MM.1S (cell line): ENCODE results near the gene SBSN.

Experiments
- DNase-seq: peaks from one replicate; pipeline ENCODE4 v3.0.0-alpha.2; 2015
- H2AFZ ChIP-seq: fragments of 300-600 bp; sonication (generic); 2 replicates; pipeline ENCODE4 v1.6.0; 2016; ENCODE audit warnings: antibody characterized with exemption, low read length
- H3F3A ChIP-seq: fragments of 300-600 bp; sonication (generic); 2 replicates; pipeline ENCODE4 v1.6.1; 2016; ENCODE audit warnings: mild to moderate bottlenecking, antibody characterized with exemption, low read length, moderate library complexity, mixed read lengths; ENCODE audit not compliant: insufficient read depth
- H3K27ac ChIP-seq: fragments of 300-600 bp; sonication (generic); 2 replicates; pipeline ENCODE4 v1.5.1; 2016; ENCODE audit warnings: mild to moderate bottlenecking, low read length
- H3K27me3 ChIP-seq: fragments of 300-600 bp; sonication (generic); replicated peaks from 2 replicates; pipeline ENCODE4 v1.6.0; 2016; ENCODE audit warnings: low read length; ENCODE audit not compliant: insufficient read depth
- H3K36me3 ChIP-seq: fragments of 300-600 bp; sonication (generic); replicated peaks from 2 replicates; pipeline ENCODE4 v1.6.1; 2016; ENCODE audit warnings: mild to moderate bottlenecking, low read length, mixed read lengths; ENCODE audit not compliant: insufficient read depth
- H3K4me1 ChIP-seq: fragments of 300-600 bp; sonication (generic); 2 replicates; pipeline ENCODE4 v1.6.1; 2016; ENCODE audit warnings: low read length, mixed read lengths
- H3K4me2 ChIP-seq: fragments of 300-600 bp; sonication (generic); 2 replicates; pipeline ENCODE4 v1.6.0; 2016; ENCODE audit warnings: low read depth, low read length
- H3K4me3 ChIP-seq: fragments of 300-600 bp; sonication (generic); 2 replicates; pipeline ENCODE4 v1.5.1; 2016; ENCODE audit warnings: low read length, mixed read lengths
- H3K79me2 ChIP-seq: fragments of 300-600 bp; sonication (generic); 2 replicates; pipeline ENCODE4 v1.6.1; 2016; ENCODE audit warnings: mixed run types, low read length, mixed read lengths
- H3K9ac ChIP-seq: fragments of 300-600 bp; sonication (generic); 2 replicates; pipeline ENCODE4 v1.6.1; 2016; ENCODE audit warnings: low read length, mixed read lengths
- H3K9me2 ChIP-seq: fragments of 300-600 bp; sonication (generic); replicated peaks from 2 replicates; pipeline ENCODE4 v1.6.1; 2016; ENCODE audit warnings: mild to moderate bottlenecking, low read length, mixed read lengths; ENCODE audit not compliant: insufficient read depth
- H3K9me3 ChIP-seq: fragments of 300-600 bp; sonication (generic); replicated peaks from 2 replicates; pipeline ENCODE4 v1.6.1; 2016; ENCODE audit warnings: mild to moderate bottlenecking, low read length, mixed read lengths; ENCODE audit not compliant: insufficient read depth
- H4K20me1 ChIP-seq: fragments of 300-600 bp; sonication (generic); 2 replicates; pipeline ENCODE4 v1.6.1; 2016; ENCODE audit warnings: mild to moderate bottlenecking, low read length, moderate library complexity, mixed read lengths; ENCODE audit not compliant: insufficient read depth
- CTCF ChIP-seq: fragments of 300-600 bp; sonication (generic); IDR thresholded peaks from 2 replicates; pipeline ENCODE4 v1.5.1; 2016; ENCODE audit warnings: antibody characterized with exemption, low read length, mixed read lengths
- EZH2 ChIP-seq: fragments of 300-600 bp; sonication (generic); optimal IDR thresholded peaks from 2 replicates; pipeline ENCODE3; 2017; ENCODE audit warnings: low read depth, mild to moderate bottlenecking, antibody characterized with exemption, low read length, mixed read lengths
- EZH2phosphoT487 ChIP-seq: fragments of 300-600 bp; sonication (generic); IDR thresholded peaks from 2 replicates; pipeline ENCODE4 v1.6.1; 2018; ENCODE audit warnings: antibody characterized with exemption, low read length

The SBSN gene

GRCh38 chr19:35500611-35501010 lies 27.5 kb downstream of the SBSN start:
- Histone ChIP-seq H3K9ac (no peak overlapping the region), H3K27me3 (peaks cover 94% of the 10 kb centered on the region), H3K79me2 (no peaks in the 10 kb centered on the region), H3K4me1 (no peaks in the 10 kb centered on the region), H3K4me2 (no peak overlapping the region), H2AFZ (no peak overlapping the region), H3K4me3 (no peak overlapping the region), H3F3A (no peaks in the 10 kb centered on the region), H4K20me1 (no peaks in the 10 kb centered on the region), H3K9me2 (no peaks in the 10 kb centered on the region), H3K9me3 (no peaks in the 10 kb centered on the region), H3K36me3 (no peaks in the 10 kb centered on the region), H3K27ac (no peak overlapping the region)
- TF ChIP-seq EZH2phosphoT487 (no peak), CTCF (no peak), EZH2 (no peak)
- no peak for DNase-seq

DNA sequence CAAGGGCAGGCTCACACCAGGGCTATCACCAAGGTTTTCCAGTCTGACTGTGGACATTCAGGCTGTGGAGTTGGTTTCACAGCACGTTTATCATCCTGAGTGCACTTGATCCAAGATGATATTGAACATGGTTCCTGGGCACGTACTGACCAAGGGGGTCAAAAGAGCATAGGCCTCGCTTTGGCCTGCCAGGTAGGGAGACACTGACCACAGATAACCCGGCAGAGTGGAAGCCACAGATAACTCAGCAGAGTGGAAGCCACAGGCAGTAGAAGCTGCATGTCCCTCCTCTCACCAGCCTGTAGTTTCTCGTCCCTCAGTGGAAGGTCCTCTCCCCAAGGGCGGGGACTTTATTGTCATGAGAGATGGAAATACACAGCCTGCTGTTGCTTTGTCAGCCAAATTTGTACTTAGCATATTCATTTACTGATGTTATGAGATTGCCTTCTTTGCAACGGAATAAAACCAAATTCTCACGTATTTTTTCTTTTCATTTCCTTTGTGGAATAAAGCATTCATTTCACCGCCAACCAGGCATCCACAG lies 29.1 kb downstream of the SBSN start:
- Histone ChIP-seq H3K9me2 (no peaks in the 10 kb centered on the region), H3K9ac (no peak overlapping the region), H3K27ac (no peak overlapping the region), H3F3A (no peaks in the 10 kb centered on the region), H3K4me3 (no peak overlapping the region), H2AFZ (no peak overlapping the region), H3K4me2 (no peak overlapping the region), H4K20me1 (no peaks in the 10 kb centered on the region), H3K4me1 (0 out of 2 replicates have a peak, but pooled peaks cover 3% of the 10 kb centered on the region), H3K36me3 (no peaks in the 10 kb centered on the region), H3K9me3 (no peaks in the 10 kb centered on the region), H3K27me3 (peaks cover 92% of the 10 kb centered on the region), H3K79me2 (no peaks in the 10 kb centered on the region)
- TF ChIP-seq EZH2 (no peak), EZH2phosphoT487 (no peak), CTCF (no peak)
- DNase-seq = no peak

DNA sequence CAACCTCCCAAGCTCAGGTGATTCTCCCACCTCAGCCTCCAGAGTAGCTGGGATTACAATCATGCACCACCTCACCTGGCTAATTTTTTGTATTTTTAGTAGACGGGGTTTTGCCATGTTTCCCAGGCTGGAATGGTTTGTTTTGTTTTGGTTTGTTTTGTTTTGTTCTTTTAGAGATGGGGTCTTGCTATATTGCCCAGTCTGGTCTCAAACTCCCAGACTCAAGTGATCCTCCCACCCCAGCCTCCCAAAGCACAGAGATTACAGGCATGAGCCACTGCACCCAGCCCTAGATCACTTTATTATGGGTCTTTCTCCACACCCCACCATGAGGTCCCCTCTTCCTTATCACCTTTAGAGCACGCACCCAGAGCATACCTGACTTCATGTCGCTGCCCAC lies 29.9 kb downstream of the SBSN start:
- Histone ChIP-seq H2AFZ (no peak overlapping the region), H3K4me1 (0 out of 2 replicates have a peak, but pooled peaks cover 3% of the 10 kb centered on the region), H3K9me2 (no peaks in the 10 kb centered on the region), H3K9ac (no peak overlapping the region), H3K27me3 (peaks cover 91% of the 10 kb centered on the region), H4K20me1 (no peaks in the 10 kb centered on the region), H3K4me3 (no peak overlapping the region), H3K36me3 (no peaks in the 10 kb centered on the region), H3K4me2 (no peak overlapping the region), H3F3A (no peaks in the 10 kb centered on the region), H3K9me3 (no peaks in the 10 kb centered on the region), H3K79me2 (no peaks in the 10 kb centered on the region), H3K27ac (no peak overlapping the region)
- DNase-seq = no peak
- TF ChIP-seq EZH2phosphoT487 (no peak), EZH2 (no peak), CTCF (no peak)
